K562 (cell line): ENCODE measurements around the gene ADD3. TPM values are rescaled to one million over a fixed set of nuclear protein-coding genes. Genes with fewer than 3 reads are reported as not detected.

ENCODE experiments used
- ATAC-seq: fragments of 200-7000 bp; cut with Tn5 transposase; 3 replicates; pipeline ENCODE4 v1.9.1; 2020; ENCODE audit warnings: moderate library complexity
- BruUV-seq: library from RNA; stranded (reverse); fragments of 400-500 nt; replicated peaks from 2 replicates; lab custom pipeline; 2021; lab: Mats Ljungman, UMichigan
- CTCF ChIA-PET: fragments of 300-600 bp; formaldehyde crosslinking; extraction: SDS; loops from one replicate; lab custom pipeline; 2021; ENCODE audit warnings: low intra/inter-chr PET ratio; lab: Yijun Ruan, JAX
- POLR2A ChIA-PET: fragments of 300-600, 350-650 bp; sonication (Branson Sonifier 250); formaldehyde crosslinking; extraction: SDS; loops from one replicate; lab custom pipeline; 2021; ENCODE audit warnings: antibody characterized with exemption, inconsistent platforms; lab: Yijun Ruan, JAX
- DNase-seq, 4 experiments: peaks; one replicate each; pipeline versions ENCODE4 v3.0.0 to v3.0.0-alpha.2; 2011 to 2018; ENCODE audit warnings: low spot score in 3 of 4, mixed read lengths in 3 of 4; ENCODE audit errors: extremely low read depth in 1 of 4
- FAIRE-seq: peaks from 2 replicates; lab custom pipeline; 2011; peaks lifted over from hg19 to GRCh38; lab: Jason Lieb, UNC
- H2AFZ ChIP-seq: 2 replicates; pipeline ENCODE4 v1.6.0; 2011; ENCODE audit warnings: low read depth, low read length, control low read depth, inconsistent platforms
- H3K27ac ChIP-seq: fragments of 200-600 bp; 3 replicates; pipeline ENCODE4 v1.8.0; 2011; ENCODE audit warnings: low read depth, mild to moderate bottlenecking, control low read depth, inconsistent platforms, low read length, moderate library complexity, mixed read lengths; ENCODE audit errors: extremely low read depth
- H3K27me3 ChIP-seq, 2 experiments: fragments of 300-600 bp in 1 of 2; 2 replicates in 1 of 2; 3 replicates in 1 of 2; pipeline versions ENCODE4 v1.6.0 to v1.8.0; 2011; ENCODE audit warnings: inconsistent platforms in 2 of 2, low read length in 2 of 2, mild to moderate bottlenecking in 1 of 2, mixed read lengths in 1 of 2, moderate library complexity in 1 of 2; ENCODE audit not compliant: control insufficient read depth in 2 of 2, insufficient read depth in 2 of 2
- H3K36me3 ChIP-seq: fragments of 300-600 bp; 3 replicates; pipeline ENCODE4 v1.8.0; 2011; ENCODE audit warnings: mild to moderate bottlenecking, low read length, inconsistent platforms; ENCODE audit not compliant: control insufficient read depth, insufficient read depth
- H3K4me1 ChIP-seq, 2 experiments: fragments of 200-600 bp in 1 of 2; replicated peaks in 1 of 2; 2 replicates in 1 of 2; 3 replicates in 1 of 2; pipeline versions ENCODE4 v1.5.1 to v1.8.0; 2011; ENCODE audit warnings: inconsistent platforms in 2 of 2, low read length in 2 of 2, mild to moderate bottlenecking in 1 of 2, mixed read lengths in 1 of 2, moderate library complexity in 1 of 2; ENCODE audit not compliant: control insufficient read depth in 2 of 2, insufficient read depth in 2 of 2
- H3K4me2 ChIP-seq: 2 replicates; pipeline ENCODE4 v1.6.1; 2011; ENCODE audit warnings: low read length, control low read depth, inconsistent platforms, mixed read lengths; ENCODE audit not compliant: insufficient read depth
- H3K4me3 ChIP-seq: fragments of 200-600 bp; sonication (generic), shearing (Covaris generic); 2 replicates; pipeline ENCODE4 v1.5.1; 2016; ENCODE audit warnings: control low read depth, inconsistent platforms
- H3K79me2 ChIP-seq: fragments of 200-600 bp; 3 replicates; pipeline ENCODE4 v1.8.0; 2011; ENCODE audit warnings: low read length, inconsistent platforms; ENCODE audit not compliant: control insufficient read depth, insufficient read depth
- H3K9ac ChIP-seq, 2 experiments: 2 replicates each; pipeline versions ENCODE4 v1.6.0 to v1.6.1; 2011; ENCODE audit warnings: low read depth in 2 of 2, low read length in 2 of 2, control low read depth in 1 of 2, inconsistent platforms in 1 of 2, mild to moderate bottlenecking in 1 of 2, mixed read lengths in 1 of 2; ENCODE audit not compliant: insufficient read depth in 1 of 2
- H3K9me1 ChIP-seq: one replicate; pipeline ENCODE4 v1.6.0; 2011; ENCODE audit warnings: inconsistent platforms, mild to moderate bottlenecking, low read length, moderate library complexity; ENCODE audit not compliant: control insufficient read depth, insufficient read depth
- H3K9me3 ChIP-seq: replicated peaks from 2 replicates; pipeline ENCODE4 v1.5.1; 2011; ENCODE audit warnings: low read depth, low read length, inconsistent platforms; ENCODE audit not compliant: control insufficient read depth, insufficient read depth
- H4K20me1 ChIP-seq: replicated peaks from 2 replicates; pipeline ENCODE4 v1.6.1; 2011; ENCODE audit warnings: low read length, inconsistent platforms, mixed read lengths; ENCODE audit not compliant: control insufficient read depth, insufficient read depth
- GATAD2B ChIP-seq: fragments of 450-650 bp; IDR thresholded peaks from 2 replicates; pipeline ENCODE4 v1.6.1; 2017; ENCODE audit warnings: mild to moderate bottlenecking, borderline replicate concordance
- NFE2 ChIP-seq: IDR thresholded peaks from 2 replicates; pipeline ENCODE4 v1.6.1; 2014; ENCODE audit warnings: antibody characterized with exemption, low read depth
- ZNF384 ChIP-seq: IDR thresholded peaks from 2 replicates; pipeline ENCODE4 v1.6.1; 2012; ENCODE audit warnings: low read depth, low read length, improper control_type of control experiment
- ZNF77 ChIP-seq: fragments of 250-450 bp; sonication (Bioruptor Pico); IDR thresholded peaks from 2 replicates; pipeline ENCODE4 v1.5.0; 2020
- WGBS: fragments of 100-300 bp; shearing (Covaris generic); methylation state at CpG from one replicate; pipeline ENCODE4 v1.1.6; 2016; ENCODE audit warnings: low coverage, mixed read lengths; ENCODE audit not compliant: insufficient coverage; ENCODE audit errors: missing lambda C conversion rate; 5-methylcytosine and 5-hydroxymethylcytosine counted together
- in situ Hi-C: fragments of 300-500 bp; cut with MboI; formaldehyde crosslinking; loops from 4 replicates; pipeline ENCODE4 v1.15.0; 2018; ENCODE audit warnings: inconsistent platforms, mixed read lengths
- intact Hi-C: fragments of 100-400 bp; cut with micrococcal nuclease; formaldehyde crosslinking; loops from 2 replicates; pipeline ENCODE4 v1.14.2; 2022
- polyA plus RNA-seq, 8 experiments: library from polyadenylated mRNA; depleted of rRNA in 4 of 8; stranded (reverse) in 5 of 8; unstranded in 3 of 8; fragments of >200 nt; fragmentation: Nextera tagmentation in 2 of 8; fragmentation: Illumina TruSeq in 1 of 8; extraction: Ambion mirVana in 2 of 8; extraction: Trizol in 1 of 8; gene quantifications; 2 replicates each; pipeline versions ENCODE4 v1.2.1 to v1.2.3, GENCODE V29; 2011 to 2014; ENCODE audit warnings: inconsistent platforms in 1 of 8, missing spikeins in 1 of 8
- total RNA-seq, 7 experiments: library from RNA; depleted of rRNA in 6 of 7; stranded (reverse); fragments of >200 nt in 6 of 7; fragmentation: Illumina TruSeq in 2 of 7; extraction: Trizol in 2 of 7; gene quantifications; 2 replicates each; pipeline versions ENCODE4 v1.2.1 to v1.2.3, GENCODE V29; 2011 to 2021; ENCODE audit warnings: low replicate concordance in 1 of 7
- TF ChIP-seq, protein P1 (sequence below), 3 experiments: fragments of 200-800 bp in 1 of 3; fragments of 250-450 bp in 1 of 3; fragments of 450-650 bp in 1 of 3; sonication (Bioruptor Pico) in 1 of 3; sonication (Bioruptor generic) in 1 of 3; formaldehyde crosslinking in 1 of 3; IDR thresholded peaks; 2 replicates each; pipeline versions ENCODE4 v1.6.1 to v1.8.0; 2016 to 2022; ENCODE audit warnings: mild to moderate bottlenecking in 2 of 3, missing genetic modification characterization in 2 of 3, missing compliant biosample characterization in 1 of 3, moderate library complexity in 1 of 3
- TF ChIP-seq, protein P2 (sequence below), 2 experiments: fragments of 450-650 bp; IDR thresholded peaks; 2 replicates each; pipeline ENCODE4 v1.6.1; 2016
- TF ChIP-seq, protein P3 (sequence below): fragments of 450-650 bp; conservative IDR thresholded peaks from 2 replicates; pipeline ENCODE4 v1.6.1; 2016; ENCODE audit warnings: missing genetic modification characterization, low read depth, mild to moderate bottlenecking, control low read depth, missing compliant biosample characterization
- TF ChIP-seq, protein P4 (sequence below): fragments of 200-800 bp; sonication (Bioruptor generic); IDR thresholded peaks from 2 replicates; pipeline ENCODE4 v1.6.1; 2016; ENCODE audit warnings: missing genetic modification characterization, missing compliant biosample characterization

Gene ADD3
- total and polyA plus RNA-seq, 9 of the 15 experiments (the other 6 are each of a cell fraction or from before 2014, with no cell fraction given), result 13.2 to 125 (median 31.7) TPM

DNA sequence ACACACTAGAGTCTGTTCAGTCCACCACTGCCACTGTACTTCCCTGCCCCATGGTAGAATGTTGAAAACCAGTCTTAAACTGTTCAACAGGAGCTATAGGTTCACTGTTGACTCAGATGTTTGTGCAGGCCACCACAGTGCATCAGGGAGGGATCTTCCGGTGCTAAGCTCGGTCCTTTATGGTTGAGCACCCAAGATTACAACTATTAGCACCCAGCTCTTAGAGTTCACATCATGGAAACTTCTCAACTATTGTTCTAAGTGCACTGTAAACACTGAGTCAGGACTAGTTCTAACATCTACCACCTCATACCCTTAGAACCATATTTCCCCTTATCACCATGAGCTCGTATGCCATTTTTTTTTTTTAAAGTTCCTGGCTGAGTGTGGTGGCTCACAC lies 102.6 kb downstream of the ADD3 start:
- Histone ChIP-seq H3K4me2 (no peak overlapping the region), H3K9ac (no peak overlapping the region), H3K4me3 (no peak overlapping the region), H3K9me3 (no peaks in the 10 kb centered on the region), H2AFZ (no peak overlapping the region), H3K36me3 (peaks cover 34% of the 10 kb centered on the region; the same call in 2 of the 3 replicates), H3K9me1 (no peaks in the 10 kb centered on the region), H3K4me1 (no peaks in the 10 kb centered on the region), H3K27ac (no peak overlapping the region), H4K20me1 (no peaks in the 10 kb centered on the region), H3K79me2 (no peaks in the 10 kb centered on the region), H3K27me3 (no peaks in the 10 kb centered on the region)
- FAIRE-seq (no peak), DNase-seq (no peak), ATAC-seq (no peak)
- BruUV-seq, result no TSS peak
- in situ Hi-C loops (no loop called here), intact Hi-C loops (no loop called here)
- CTCF ChIA-PET, result no interaction called here
- POLR2A ChIA-PET, result interaction anchor here (0.6 to 1.0 kb wide), 3 partner anchors 11 to 151 kb away, joined by 3 read pairs; no protein-coding TSS in a partner anchor
- 100% methylated on average over 3 of the region's 3 CpGs for WGBS
- TF ChIP-seq, protein P1, sequence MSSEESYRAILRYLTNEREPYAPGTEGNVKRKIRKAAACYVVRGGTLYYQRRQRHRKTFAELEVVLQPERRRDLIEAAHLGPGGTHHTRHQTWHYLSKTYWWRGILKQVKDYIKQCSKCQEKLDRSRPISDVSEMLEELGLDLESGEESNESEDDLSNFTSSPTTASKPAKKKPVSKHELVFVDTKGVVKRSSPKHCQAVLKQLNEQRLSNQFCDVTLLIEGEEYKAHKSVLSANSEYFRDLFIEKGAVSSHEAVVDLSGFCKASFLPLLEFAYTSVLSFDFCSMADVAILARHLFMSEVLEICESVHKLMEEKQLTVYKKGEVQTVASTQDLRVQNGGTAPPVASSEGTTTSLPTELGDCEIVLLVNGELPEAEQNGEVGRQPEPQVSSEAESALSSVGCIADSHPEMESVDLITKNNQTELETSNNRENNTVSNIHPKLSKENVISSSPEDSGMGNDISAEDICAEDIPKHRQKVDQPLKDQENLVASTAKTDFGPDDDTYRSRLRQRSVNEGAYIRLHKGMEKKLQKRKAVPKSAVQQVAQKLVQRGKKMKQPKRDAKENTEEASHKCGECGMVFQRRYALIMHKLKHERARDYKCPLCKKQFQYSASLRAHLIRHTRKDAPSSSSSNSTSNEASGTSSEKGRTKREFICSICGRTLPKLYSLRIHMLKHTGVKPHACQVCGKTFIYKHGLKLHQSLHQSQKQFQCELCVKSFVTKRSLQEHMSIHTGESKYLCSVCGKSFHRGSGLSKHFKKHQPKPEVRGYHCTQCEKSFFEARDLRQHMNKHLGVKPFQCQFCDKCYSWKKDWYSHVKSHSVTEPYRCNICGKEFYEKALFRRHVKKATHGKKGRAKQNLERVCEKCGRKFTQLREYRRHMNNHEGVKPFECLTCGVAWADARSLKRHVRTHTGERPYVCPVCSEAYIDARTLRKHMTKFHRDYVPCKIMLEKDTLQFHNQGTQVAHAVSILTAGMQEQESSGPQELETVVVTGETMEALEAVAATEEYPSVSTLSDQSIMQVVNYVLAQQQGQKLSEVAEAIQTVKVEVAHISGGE (CRISPR knock-in tag; IDR thresholded peaks at IDR 0.05), result no peak
- TF ChIP-seq, protein P2, sequence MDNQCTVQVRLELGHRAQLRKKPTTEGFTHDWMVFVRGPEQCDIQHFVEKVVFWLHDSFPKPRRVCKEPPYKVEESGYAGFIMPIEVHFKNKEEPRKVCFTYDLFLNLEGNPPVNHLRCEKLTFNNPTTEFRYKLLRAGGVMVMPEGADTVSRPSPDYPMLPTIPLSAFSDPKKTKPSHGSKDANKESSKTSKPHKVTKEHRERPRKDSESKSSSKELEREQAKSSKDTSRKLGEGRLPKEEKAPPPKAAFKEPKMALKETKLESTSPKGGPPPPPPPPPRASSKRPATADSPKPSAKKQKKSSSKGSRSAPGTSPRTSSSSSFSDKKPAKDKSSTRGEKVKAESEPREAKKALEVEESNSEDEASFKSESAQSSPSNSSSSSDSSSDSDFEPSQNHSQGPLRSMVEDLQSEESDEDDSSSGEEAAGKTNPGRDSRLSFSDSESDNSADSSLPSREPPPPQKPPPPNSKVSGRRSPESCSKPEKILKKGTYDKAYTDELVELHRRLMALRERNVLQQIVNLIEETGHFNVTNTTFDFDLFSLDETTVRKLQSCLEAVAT (IDR thresholded peaks at IDR 0.05), result no peak
- TF ChIP-seq ZNF77 (CRISPR knock-in tag), result no peak
- no peak for TF ChIP-seq NFE2
- TF ChIP-seq, protein P3, sequence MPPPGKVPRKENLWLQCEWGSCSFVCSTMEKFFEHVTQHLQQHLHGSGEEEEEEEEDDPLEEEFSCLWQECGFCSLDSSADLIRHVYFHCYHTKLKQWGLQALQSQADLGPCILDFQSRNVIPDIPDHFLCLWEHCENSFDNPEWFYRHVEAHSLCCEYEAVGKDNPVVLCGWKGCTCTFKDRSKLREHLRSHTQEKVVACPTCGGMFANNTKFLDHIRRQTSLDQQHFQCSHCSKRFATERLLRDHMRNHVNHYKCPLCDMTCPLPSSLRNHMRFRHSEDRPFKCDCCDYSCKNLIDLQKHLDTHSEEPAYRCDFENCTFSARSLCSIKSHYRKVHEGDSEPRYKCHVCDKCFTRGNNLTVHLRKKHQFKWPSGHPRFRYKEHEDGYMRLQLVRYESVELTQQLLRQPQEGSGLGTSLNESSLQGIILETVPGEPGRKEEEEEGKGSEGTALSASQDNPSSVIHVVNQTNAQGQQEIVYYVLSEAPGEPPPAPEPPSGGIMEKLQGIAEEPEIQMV, result no peak
- TF ChIP-seq GATAD2B, result no peak
- TF ChIP-seq, protein P4, sequence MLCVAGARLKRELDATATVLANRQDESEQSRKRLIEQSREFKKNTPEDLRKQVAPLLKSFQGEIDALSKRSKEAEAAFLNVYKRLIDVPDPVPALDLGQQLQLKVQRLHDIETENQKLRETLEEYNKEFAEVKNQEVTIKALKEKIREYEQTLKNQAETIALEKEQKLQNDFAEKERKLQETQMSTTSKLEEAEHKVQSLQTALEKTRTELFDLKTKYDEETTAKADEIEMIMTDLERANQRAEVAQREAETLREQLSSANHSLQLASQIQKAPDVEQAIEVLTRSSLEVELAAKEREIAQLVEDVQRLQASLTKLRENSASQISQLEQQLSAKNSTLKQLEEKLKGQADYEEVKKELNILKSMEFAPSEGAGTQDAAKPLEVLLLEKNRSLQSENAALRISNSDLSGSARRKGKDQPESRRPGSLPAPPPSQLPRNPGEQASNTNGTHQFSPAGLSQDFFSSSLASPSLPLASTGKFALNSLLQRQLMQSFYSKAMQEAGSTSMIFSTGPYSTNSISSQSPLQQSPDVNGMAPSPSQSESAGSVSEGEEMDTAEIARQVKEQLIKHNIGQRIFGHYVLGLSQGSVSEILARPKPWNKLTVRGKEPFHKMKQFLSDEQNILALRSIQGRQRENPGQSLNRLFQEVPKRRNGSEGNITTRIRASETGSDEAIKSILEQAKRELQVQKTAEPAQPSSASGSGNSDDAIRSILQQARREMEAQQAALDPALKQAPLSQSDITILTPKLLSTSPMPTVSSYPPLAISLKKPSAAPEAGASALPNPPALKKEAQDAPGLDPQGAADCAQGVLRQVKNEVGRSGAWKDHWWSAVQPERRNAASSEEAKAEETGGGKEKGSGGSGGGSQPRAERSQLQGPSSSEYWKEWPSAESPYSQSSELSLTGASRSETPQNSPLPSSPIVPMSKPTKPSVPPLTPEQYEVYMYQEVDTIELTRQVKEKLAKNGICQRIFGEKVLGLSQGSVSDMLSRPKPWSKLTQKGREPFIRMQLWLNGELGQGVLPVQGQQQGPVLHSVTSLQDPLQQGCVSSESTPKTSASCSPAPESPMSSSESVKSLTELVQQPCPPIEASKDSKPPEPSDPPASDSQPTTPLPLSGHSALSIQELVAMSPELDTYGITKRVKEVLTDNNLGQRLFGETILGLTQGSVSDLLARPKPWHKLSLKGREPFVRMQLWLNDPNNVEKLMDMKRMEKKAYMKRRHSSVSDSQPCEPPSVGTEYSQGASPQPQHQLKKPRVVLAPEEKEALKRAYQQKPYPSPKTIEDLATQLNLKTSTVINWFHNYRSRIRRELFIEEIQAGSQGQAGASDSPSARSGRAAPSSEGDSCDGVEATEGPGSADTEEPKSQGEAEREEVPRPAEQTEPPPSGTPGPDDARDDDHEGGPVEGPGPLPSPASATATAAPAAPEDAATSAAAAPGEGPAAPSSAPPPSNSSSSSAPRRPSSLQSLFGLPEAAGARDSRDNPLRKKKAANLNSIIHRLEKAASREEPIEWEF (CRISPR knock-in tag), result no peak
- no peak for TF ChIP-seq ZNF384
